ENCODE data around the gene ADARB1. TPM values are rescaled to one million over a fixed set of nuclear protein-coding genes. Genes with fewer than 3 reads are reported as not detected.

The ADARB1 gene
- total RNA-seq, 2 experiments from 2014 or later, result 59.1 to 59.6 TPM

DNA sequence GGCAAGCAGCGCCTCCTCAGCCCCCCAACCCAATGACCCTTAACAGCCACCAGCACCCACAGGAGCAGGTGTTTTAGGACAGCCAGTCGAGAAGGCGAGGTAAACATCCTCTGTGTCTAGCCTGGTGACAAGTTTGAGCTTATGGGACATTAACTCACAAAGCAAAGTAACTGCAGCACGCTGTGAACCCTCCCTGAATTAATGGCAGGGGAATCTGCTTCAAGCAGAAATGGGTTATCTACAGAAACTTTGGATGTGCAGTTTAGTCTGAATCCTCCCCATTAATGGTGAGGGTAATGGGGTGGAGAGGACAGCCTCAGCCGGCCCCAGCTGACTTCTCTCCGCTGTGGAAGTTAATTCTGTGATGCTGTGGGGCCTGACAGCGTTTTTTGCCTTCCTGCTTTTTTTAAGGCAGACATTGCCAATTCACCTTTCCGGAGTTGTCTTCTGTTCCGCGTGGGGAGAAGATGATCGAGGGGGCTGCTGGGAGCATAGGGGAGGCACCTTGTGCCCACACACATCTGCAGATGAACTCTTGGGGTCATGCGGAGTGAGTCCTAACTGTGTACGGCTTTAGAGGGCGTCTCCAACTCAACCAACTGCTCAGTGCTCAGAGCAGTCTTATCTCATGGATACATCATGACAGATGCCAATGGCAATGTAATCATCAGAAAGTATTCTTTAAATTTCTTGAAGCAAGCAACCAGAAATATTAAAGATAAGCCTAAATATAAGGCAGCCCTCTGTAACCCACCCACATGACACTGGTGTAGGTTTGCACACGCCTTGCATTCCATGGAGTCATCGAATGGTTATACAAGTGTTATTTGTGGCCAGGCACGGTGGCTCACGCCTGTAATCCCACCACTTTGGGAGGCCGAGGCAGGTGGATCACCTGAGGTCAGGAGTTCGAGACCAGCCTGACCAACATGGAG is 172.3 kb downstream of the ADARB1 start:
- no peak overlapping the region for H3K4me3 Mint-ChIP-seq
- DNase-seq, result no peak
- POLR2A ChIA-PET, result no interaction called here
- peaks cover 16% of the 10 kb centered on the region for H3K9me3 Mint-ChIP-seq
- CTCF ChIA-PET, result no interaction called here
- H3K36me3 Mint-ChIP-seq (ENCODE audit: low read depth), result peaks cover 14% of the 10 kb centered on the region
- no peak overlapping the region for H3K27ac Mint-ChIP-seq
- peaks cover 41% of the 10 kb centered on the region for H3K27me3 Mint-ChIP-seq
- H3K4me1 Mint-ChIP-seq, result peaks cover 2% of the 10 kb centered on the region

DNA sequence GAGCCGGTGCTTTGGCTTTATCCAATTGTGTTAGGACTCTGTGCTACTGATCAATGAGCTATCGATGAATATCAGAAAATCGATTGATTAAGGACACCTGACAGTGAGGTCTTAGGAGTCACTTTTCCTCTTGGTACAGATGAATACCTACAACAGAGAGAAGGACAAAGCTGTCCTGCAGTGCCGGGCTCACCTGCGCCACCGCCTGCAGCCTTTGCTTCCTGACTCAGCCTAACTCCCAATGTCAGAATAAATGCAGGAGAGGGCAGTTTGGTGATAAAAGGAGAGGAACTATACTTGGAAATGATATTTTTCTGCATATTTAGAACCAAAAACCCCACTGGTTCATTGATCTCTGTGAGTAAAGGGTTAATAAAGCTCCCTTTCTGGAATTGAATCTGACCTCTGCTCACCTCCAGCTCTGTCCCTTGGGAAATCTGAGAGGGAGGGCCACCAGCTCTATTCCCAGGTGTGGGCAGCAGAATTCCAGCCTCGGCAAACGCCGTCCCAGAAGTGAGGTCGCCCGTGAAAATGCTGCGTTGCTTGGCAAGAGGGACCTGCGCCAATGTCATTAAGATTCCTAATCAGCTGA is 174.0 kb downstream of the ADARB1 start:
- H3K36me3 Mint-ChIP-seq (ENCODE audit: low read depth), result peaks cover 10% of the 10 kb centered on the region
- H3K27ac Mint-ChIP-seq, result no peak overlapping the region
- no peaks in the 10 kb centered on the region for H3K4me1 Mint-ChIP-seq
- H3K27me3 Mint-ChIP-seq, result peaks cover 37% of the 10 kb centered on the region
- H3K4me3 Mint-ChIP-seq, result no peak overlapping the region
- CTCF ChIA-PET, result no interaction called here
- no peak for DNase-seq
- peaks cover 11% of the 10 kb centered on the region for H3K9me3 Mint-ChIP-seq
- POLR2A ChIA-PET, result no interaction called here

DNA sequence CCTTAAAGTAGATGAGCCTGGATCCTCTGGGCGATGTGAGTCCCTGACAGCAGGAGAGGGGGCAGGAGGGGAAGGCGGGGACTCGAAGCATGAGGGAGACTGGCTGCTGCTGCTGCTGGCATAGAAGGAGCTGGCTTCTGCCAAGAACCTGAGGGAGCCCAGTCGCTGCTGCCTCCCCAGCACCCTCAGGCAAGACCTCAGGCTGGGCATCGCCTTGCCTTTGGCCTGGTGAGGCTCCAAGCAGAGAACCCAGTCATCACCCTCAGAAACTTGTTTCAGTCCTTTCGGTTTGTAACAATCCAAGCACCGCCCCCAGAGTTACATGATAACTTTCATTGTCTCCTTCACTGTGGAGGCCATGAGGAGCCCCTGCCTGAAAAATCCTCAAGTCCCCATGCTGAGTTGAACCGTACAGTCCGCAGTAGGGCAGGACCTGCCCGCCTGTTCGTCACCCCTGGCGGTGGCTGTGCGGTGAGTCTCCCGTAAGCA is 174.6 kb downstream of the ADARB1 start:
- H3K4me1 Mint-ChIP-seq, result no peaks in the 10 kb centered on the region
- H3K36me3 Mint-ChIP-seq (ENCODE audit: low read depth), result peaks cover 6% of the 10 kb centered on the region
- H3K9me3 Mint-ChIP-seq, result peaks cover 6% of the 10 kb centered on the region
- no peak overlapping the region for H3K27ac Mint-ChIP-seq
- no peak overlapping the region for H3K4me3 Mint-ChIP-seq
- ChIA-PET POLR2A (no interaction called here), CTCF (no interaction called here)
- peaks cover 33% of the 10 kb centered on the region for H3K27me3 Mint-ChIP-seq
- DNase-seq, result no peak

DNA sequence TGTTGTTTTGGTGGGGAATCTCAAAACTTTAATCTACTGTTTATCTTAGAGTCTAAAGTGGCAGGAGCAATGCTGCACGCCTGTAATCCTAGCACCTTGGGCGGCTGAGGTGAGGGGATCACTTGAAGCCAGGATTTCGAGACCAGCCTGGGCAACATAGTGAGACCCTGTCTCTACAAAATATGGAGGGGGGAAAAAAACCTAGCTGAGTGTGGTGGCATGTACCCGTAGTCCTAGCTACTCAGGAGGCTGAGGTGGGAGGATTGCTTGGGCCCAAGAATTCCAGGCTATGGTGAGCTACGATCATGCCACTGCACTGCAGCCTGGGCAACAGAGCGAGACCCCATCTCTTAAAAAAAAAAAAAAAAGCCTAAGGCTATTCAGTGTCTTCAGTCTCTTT is 175.2 kb downstream of the ADARB1 start:
- Mint-ChIP-seq H3K9me3 (no peaks in the 10 kb centered on the region), H3K4me1 (no peaks in the 10 kb centered on the region), H3K27ac (no peak overlapping the region), H3K36me3 (ENCODE audit: low read depth) (no peaks in the 10 kb centered on the region), H3K27me3 (peaks cover 32% of the 10 kb centered on the region), H3K4me3 (no peak overlapping the region)
- POLR2A ChIA-PET, result no interaction called here
- CTCF ChIA-PET, result no interaction called here
- no peak for DNase-seq

DNA sequence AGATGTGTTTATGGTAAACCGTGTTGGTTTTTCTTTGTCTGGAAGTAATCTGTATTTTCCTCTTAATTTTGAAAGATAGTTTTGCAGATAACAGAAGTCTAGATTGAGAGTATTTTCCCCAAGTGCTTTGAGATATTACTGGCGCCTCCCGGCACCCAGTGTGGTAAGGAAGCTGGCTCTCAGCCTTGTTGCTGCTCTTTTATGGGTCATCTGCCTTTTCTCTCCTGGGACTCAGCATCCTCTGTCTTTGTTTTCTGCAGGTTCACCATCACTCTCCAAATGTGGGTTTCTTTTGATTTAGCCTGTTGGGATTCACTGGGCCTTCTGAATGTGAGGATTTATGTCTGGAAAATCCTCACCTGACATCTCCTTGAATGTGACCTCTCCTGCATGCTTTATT is 175.9 kb downstream of the ADARB1 start:
- H3K4me1 Mint-ChIP-seq, result peaks cover 6% of the 10 kb centered on the region
- no peak for DNase-seq
- ChIA-PET POLR2A (no interaction called here), CTCF (no interaction called here)
- peaks cover 34% of the 10 kb centered on the region for H3K27me3 Mint-ChIP-seq
- no peaks in the 10 kb centered on the region for H3K36me3 Mint-ChIP-seq (ENCODE audit: low read depth)
- no peaks in the 10 kb centered on the region for H3K9me3 Mint-ChIP-seq
- H3K4me3 Mint-ChIP-seq, result no peak overlapping the region
- H3K27ac Mint-ChIP-seq, result no peak overlapping the region

DNA sequence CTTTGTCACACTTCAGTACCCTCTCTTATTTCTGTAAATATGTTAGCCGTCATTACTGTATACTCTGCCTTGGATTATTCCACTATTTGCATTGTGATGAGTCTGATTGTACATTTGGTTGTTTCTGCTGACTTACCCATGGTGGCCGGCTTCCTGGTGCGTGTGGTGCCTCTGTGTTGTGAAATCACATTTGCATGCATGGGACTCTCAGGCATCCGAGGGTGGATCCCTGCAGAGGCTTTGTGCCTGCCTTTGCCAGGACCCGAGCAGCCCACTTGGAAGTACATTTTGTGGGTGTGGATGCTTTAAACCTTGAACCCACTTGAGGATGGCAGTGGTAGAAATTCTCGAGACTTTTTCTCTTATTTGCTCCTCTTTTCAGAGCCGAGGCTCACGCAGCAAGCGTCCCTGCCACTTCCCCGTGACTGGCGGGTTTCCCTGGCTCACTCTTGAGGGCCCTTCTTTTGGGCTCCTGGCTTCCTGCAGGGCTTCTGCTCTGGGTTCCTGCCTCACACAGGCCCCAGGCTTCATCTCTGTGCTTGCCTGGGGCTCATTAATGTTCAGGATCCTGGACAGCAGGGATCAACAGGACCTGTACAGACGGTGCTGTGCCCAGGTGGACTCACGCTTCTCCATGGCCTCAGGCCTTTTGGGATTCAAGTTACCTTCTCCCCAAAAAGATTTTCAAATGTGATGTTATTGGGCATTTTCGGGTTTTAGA is 176.7 kb downstream of the ADARB1 start:
- no peak for DNase-seq
- no peaks in the 10 kb centered on the region for H3K36me3 Mint-ChIP-seq (ENCODE audit: low read depth)
- POLR2A ChIA-PET, result no interaction called here
- H3K27ac Mint-ChIP-seq, result no peak overlapping the region
- peaks cover 37% of the 10 kb centered on the region for H3K27me3 Mint-ChIP-seq
- CTCF ChIA-PET, result no interaction called here
- H3K4me1 Mint-ChIP-seq, result peaks cover 12% of the 10 kb centered on the region
- H3K9me3 Mint-ChIP-seq, result no peaks in the 10 kb centered on the region
- H3K4me3 Mint-ChIP-seq, result no peak overlapping the region

DNA sequence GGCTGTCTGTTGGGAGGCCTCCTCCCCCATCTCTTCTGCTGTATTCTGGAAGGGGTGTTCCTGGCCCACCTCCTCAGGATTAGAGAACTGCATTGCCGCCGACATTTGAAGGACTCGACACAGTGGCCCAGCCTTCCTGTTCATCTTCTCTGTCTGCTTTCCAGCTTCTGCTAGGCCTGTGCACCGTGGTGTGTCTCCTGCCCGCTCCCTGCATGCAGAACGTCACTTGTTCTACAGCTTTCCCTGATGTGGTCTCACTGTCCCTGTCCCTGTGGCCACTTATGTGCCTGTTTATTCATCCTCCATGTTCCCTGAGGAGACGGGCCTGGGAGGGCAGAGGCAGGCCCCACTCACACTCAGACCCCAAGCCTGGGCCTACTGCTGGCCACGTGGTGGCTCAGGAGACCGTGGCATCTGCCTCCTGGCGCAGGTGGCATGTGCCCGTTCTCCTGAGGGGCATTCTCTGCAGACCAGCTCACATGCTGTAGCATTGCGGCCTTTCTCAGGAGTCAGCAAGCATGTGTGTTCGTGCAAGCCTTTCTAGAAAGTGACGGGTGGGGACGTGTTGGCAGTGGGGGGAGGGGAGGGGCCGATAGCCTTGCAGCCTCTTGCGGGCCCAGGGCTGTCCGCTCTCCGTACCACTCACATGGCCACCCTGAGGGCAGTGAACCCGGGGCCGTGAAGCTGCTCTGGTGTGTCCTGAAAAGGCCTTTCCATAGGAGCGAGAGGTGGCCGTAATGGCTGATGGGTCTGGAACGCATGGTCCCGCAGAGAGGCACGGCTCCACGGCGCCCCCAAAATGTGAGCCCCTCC is 177.5 kb downstream of the ADARB1 start:
- peaks cover 16% of the 10 kb centered on the region for H3K4me1 Mint-ChIP-seq
- no peak overlapping the region for H3K27ac Mint-ChIP-seq
- no peaks in the 10 kb centered on the region for H3K9me3 Mint-ChIP-seq
- POLR2A ChIA-PET, result no interaction called here
- no peak for DNase-seq
- peaks cover 35% of the 10 kb centered on the region for H3K27me3 Mint-ChIP-seq
- CTCF ChIA-PET, result no interaction called here
- H3K36me3 Mint-ChIP-seq (ENCODE audit: low read depth), result no peaks in the 10 kb centered on the region
- no peak overlapping the region for H3K4me3 Mint-ChIP-seq

DNA sequence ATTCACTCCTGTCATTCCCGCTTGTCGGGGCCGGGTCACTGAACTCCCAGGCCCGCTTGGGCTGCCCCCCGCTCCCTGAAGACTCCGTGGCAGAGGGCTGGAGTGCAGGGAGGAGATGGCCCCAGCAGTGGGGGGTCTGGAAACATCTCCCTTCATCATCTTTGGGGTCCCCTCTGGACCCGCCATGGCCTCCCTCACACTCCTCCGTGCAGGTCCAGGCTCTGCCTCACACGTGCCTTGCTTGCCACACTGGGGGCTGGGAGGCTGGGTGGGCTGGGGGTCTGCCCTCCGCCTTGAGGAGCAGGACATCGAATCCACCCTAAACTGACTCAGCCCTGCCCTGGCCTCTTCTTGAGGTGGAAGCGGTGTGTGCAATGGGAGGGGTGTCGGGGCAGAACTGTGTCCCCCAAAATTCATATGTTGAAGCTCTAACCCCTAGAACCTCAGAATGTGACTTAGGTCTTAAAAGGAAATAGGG is 178.1 kb downstream of the ADARB1 start:
- no peaks in the 10 kb centered on the region for H3K9me3 Mint-ChIP-seq
- POLR2A ChIA-PET, result no interaction called here

DNA sequence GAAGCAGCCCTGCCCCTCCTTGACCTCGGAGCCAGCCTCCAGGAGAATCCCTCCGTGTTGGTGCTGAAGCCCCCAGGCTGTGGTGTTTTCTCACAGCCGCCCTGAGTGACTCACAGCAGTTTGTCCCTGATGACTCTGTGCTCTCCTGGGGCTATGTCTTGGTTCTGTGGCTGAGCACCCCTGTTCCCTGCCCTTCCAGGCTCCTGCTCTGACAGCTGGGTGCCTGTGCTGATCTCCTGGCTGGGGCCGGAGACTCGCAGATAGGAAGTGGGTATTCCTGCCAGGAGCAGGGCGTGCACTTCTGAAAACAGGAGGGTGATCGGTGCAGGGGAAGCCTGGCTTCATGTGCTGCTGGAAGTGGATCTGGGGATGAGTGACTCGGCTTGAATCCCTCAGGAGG is 178.8 kb downstream of the ADARB1 start:
- ChIA-PET POLR2A (no interaction called here), CTCF (no interaction called here)
- Mint-ChIP-seq H3K4me1 (peaks cover 23% of the 10 kb centered on the region), H3K36me3 (ENCODE audit: low read depth) (no peaks in the 10 kb centered on the region), H3K27ac (no peak overlapping the region), H3K27me3 (peaks cover 26% of the 10 kb centered on the region), H3K9me3 (no peaks in the 10 kb centered on the region), H3K4me3 (no peak overlapping the region)
- no peak for DNase-seq

More for the DNA sequence above, 178.1 kb downstream of the ADARB1 start:
- CTCF ChIA-PET, result no interaction called here
- no peaks in the 10 kb centered on the region for H3K36me3 Mint-ChIP-seq (ENCODE audit: low read depth)
- no peak overlapping the region for H3K27ac Mint-ChIP-seq
- DNase-seq, result no peak
- H3K27me3 Mint-ChIP-seq, result peaks cover 33% of the 10 kb centered on the region
- peaks cover 22% of the 10 kb centered on the region for H3K4me1 Mint-ChIP-seq
- no peak overlapping the region for H3K4me3 Mint-ChIP-seq

DNA sequence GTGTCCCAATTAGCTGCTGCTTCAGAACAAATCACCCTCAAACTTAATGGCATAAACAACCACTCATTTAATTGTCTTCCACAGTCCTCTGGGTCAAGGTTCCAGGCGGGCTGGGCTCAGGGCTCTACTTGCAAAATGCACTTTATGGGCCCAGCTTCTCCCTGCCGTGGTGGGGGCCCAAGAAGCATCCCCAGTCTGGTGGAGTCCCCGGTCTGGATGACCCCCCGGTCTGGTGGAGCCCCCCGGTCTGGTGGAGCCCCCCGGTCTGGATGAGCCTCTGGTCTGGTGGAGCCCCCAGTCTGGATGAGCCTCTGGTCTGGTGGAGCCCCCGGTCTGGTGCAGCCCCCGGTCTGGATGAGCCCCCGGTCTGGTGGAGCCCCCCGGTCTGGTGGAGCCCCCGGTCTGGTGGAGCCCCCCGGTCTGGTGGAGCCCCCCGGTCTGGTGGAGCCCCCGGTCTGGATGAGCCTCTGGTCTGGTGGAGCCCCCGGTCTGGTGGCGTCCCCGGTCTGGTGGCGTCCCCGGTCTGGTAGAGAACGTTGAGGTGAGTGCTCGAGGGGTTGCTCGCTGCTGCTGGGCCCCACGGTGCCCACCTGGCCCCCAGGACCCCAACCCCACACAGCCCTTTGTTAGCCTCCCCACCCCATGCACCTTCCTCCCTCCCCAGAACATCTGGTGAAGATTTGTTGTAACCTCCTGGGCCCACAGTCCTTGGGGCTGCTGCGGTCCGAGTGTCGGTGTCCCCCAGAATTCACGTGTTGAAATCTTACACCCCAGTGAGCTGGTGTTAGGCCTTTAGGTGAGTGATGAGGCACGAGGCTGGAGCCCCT is 179.5 kb downstream of the ADARB1 start:
- Mint-ChIP-seq H3K4me1 (peaks cover 23% of the 10 kb centered on the region), H3K27ac (no peak overlapping the region), H3K4me3 (no peak overlapping the region), H3K9me3 (no peaks in the 10 kb centered on the region), H3K27me3 (peaks cover 22% of the 10 kb centered on the region), H3K36me3 (ENCODE audit: low read depth) (no peaks in the 10 kb centered on the region)
- ChIA-PET CTCF (no interaction called here), POLR2A (no interaction called here)
- no peak for DNase-seq

DNA sequence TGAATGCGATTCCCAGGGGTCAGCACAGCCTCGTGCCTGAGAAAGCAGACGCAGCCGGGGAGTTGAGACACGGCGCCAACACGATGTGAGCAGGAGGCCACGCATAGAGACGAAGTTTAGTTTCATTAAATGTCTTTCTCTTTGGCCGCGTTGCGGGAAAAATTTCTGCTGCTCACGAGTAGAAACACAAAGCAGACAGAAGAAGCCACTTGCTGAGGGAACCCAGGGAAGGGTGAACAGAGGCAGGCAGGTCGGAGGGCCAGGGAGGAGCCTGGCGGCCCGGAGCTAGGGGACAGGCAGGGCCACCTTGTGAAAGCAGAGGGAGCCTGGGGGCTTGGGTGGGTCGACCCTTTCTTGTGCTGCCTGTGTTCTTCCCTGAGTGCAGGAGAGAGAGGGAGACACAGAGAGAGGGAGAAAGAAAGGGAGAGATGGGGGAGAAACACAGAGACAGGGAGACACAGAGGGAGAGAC is 180.1 kb downstream of the ADARB1 start:
- DNase-seq, result no peak
- H3K4me3 Mint-ChIP-seq, result no peak overlapping the region
- peaks cover 23% of the 10 kb centered on the region for H3K4me1 Mint-ChIP-seq
- CTCF ChIA-PET, result no interaction called here
- H3K36me3 Mint-ChIP-seq (ENCODE audit: low read depth), result no peaks in the 10 kb centered on the region
- H3K27me3 Mint-ChIP-seq, result peaks cover 16% of the 10 kb centered on the region
- POLR2A ChIA-PET, result no interaction called here
- no peak overlapping the region for H3K27ac Mint-ChIP-seq
- no peaks in the 10 kb centered on the region for H3K9me3 Mint-ChIP-seq

DNA sequence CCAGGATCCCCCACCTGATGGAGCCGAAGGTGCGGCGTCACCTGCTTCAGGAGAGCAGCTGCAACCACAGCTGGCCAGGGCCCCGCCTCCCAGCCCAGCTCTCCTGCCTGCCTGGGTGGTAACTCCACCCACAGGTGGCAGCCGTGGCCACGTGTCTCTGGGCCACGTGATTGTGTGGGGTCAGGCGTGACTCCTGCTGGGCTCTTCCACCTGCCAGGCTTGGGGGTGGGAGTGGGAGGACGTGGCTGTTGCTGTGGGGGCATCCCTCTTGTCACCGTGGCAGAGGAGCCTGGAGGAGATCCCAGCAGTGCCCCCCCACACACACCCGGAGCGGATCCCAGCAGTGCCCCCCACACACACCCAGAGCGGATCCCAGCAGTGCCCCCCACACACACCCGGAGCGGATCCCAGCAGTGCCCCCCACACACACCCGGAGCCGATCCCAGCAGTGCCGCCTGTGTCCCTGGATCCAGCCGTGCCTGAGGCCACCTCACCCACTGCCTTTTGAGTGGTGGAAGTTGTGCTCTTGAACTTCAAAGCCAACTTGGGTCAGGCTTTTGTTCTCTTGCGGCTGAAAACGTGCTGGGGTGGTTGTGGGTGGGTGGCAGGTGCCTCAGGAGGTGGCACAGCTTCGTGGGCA is 181.1 kb downstream of the ADARB1 start:
- POLR2A ChIA-PET, result no interaction called here
- CTCF ChIA-PET, result no interaction called here
- DNase-seq, result peak; percentile 53

More for the DNA sequence above, 181.1 kb downstream of the ADARB1 start:
- Mint-ChIP-seq H3K27ac (no peak overlapping the region), H3K4me1 (peaks cover 23% of the 10 kb centered on the region), H3K4me3 (no peak overlapping the region), H3K27me3 (peaks cover 16% of the 10 kb centered on the region), H3K9me3 (no peaks in the 10 kb centered on the region), H3K36me3 (ENCODE audit: low read depth) (no peaks in the 10 kb centered on the region)
